ENCODE data around the gene MCMBP. TPM values are rescaled to one million over a fixed set of nuclear protein-coding genes. Genes with fewer than 3 reads are reported as not detected.

The MCMBP gene
- total RNA-seq, 1 donor from 2014 or later: 53.0 TPM

DNA sequence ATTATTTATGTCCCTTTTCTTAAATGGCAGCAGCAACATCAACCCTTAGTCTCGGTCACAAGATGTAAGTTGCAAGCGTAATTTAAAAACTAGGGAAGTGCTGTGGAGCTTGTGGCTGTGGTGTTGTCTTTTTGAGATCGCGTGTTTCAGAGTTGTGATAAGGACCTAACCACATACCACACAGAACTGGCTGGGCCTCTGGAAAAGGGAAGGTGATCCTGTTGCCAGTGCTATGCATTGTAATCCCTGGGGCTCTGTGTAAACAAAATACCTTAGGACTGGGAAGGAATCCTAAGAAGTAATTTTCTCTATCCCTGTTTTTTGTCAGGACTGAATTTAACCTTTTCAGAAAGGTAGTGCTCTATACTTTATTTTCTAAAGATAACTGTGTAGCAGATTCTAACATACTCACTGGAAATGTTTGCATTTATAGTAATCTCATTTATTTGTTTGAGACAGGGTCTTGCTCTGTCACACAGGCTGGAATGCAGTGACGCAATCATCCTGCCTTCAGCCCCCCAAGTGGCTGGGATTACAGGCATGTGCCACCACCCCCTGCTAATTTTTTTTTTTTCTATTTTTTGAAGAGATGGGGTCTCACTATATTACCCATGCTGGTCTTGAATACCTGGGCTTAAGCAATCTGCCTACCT is 86.4 kb downstream of the MCMBP start:
- no peak overlapping the region for H3K4me3 ChIP-seq
- no peaks in the 10 kb centered on the region for H3K9me3 ChIP-seq
- H3K27me3 ChIP-seq: no peaks in the 10 kb centered on the region
- no peaks in the 10 kb centered on the region for H3K36me3 ChIP-seq
- H3K4me1 ChIP-seq: no peaks in the 10 kb centered on the region
- no peak overlapping the region for H3K27ac ChIP-seq
- DNase-seq (ENCODE audit: extremely low spot score in 2 of 2): no peak
- no peak for TF ChIP-seq CTCF (IDR thresholded peaks at IDR 0.05)
- TF ChIP-seq POLR2A (IDR thresholded peaks at IDR 0.05): no peak
- TF ChIP-seq POLR2AphosphoS5 (IDR thresholded peaks at IDR 0.05; ENCODE audit: insufficient read depth in 1 of 2, low read depth in 1 of 2): no peak
- intact Hi-C loops (cut with DNase I): loop anchor here (5.0 kb wide), 1 partner anchor 409 kb away; no protein-coding TSS in a partner anchor

DNA sequence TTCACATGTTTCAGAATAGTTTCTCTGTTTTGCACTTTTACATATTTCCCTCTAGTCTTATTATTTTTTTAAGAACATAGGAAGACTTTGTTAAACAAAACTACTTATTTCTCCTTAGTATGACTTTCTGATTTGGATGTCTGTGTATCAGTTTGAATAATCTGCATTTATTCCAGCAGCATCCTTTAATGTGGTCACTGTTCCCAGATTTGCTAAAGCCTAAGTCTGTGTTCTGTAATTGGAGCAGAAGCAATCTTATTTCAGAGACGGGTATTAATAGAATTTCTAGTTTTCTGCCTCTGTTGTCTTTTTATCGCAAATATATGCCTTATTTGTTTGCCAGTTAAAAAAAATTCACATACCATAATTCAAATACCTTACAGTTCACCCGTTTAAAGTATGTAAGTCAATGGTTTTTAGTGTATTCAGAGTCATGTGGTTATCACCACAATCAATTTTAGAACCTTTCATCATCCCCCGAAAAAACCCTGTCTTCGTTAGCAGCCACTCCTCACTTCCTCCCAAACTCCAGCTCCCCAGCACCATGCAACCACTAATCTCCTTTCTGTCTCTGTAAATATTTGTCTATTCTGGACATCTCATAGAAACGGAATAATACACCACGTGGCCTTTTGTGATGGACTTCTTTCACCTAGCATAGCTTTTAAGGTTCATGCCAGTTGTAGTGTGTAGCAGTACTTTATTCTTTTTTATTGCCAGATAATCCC is 88.1 kb downstream of the MCMBP start:
- intact Hi-C loops (cut with DNase I): loop anchor here (5.0 kb wide), 1 partner anchor 407 kb away; no protein-coding TSS in a partner anchor
- no peaks in the 10 kb centered on the region for H3K4me1 ChIP-seq
- H3K4me3 ChIP-seq: no peak overlapping the region
- no peaks in the 10 kb centered on the region for H3K9me3 ChIP-seq
- TF ChIP-seq CTCF (IDR thresholded peaks at IDR 0.05): no peak
- TF ChIP-seq POLR2AphosphoS5 (IDR thresholded peaks at IDR 0.05; ENCODE audit: insufficient read depth in 1 of 2, low read depth in 1 of 2): no peak
- no peak for TF ChIP-seq POLR2A (IDR thresholded peaks at IDR 0.05)
- H3K36me3 ChIP-seq: no peaks in the 10 kb centered on the region
- no peak overlapping the region for H3K27ac ChIP-seq
- no peak for DNase-seq (ENCODE audit: extremely low spot score in 2 of 2)
- no peaks in the 10 kb centered on the region for H3K27me3 ChIP-seq

DNA sequence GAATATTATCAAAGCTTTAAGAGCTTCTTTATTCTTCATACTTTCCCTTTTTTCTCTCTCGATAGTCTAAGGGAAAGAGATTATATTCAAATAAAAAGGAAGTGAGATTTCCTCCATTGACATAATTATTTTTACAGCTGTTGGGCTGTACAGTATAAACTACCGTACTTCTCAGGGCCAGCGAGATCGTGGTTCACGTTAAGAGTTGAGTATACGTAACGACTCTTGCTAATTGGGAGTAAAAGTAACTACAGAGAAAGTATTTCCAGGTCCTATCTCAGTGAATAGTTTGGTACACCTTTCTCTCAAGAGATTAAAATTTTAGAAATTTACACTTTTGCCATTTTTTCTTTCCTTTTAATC is 89.0 kb downstream of the MCMBP start:
- Histone ChIP-seq H3K9me3 (no peaks in the 10 kb centered on the region), H3K27me3 (no peaks in the 10 kb centered on the region), H3K4me1 (no peaks in the 10 kb centered on the region), H3K36me3 (no peaks in the 10 kb centered on the region), H3K4me3 (no peak overlapping the region), H3K27ac (no peak overlapping the region)
- TF ChIP-seq POLR2AphosphoS5 (IDR thresholded peaks at IDR 0.05; ENCODE audit: insufficient read depth in 1 of 2, low read depth in 1 of 2) (no peak), POLR2A (IDR thresholded peaks at IDR 0.05) (no peak), CTCF (IDR thresholded peaks at IDR 0.05) (no peak)
- intact Hi-C loops (cut with DNase I): no loop called here
- DNase-seq (ENCODE audit: extremely low spot score in 2 of 2): no peak

GRCh38 chr10:119782981-119783664 is 89.5 kb downstream of the MCMBP start:
- intact Hi-C loops (cut with DNase I): no loop called here
- no peaks in the 10 kb centered on the region for H3K9me3 ChIP-seq
- no peak overlapping the region for H3K27ac ChIP-seq
- no peak overlapping the region for H3K4me3 ChIP-seq
- no peaks in the 10 kb centered on the region for H3K27me3 ChIP-seq
- H3K4me1 ChIP-seq: no peaks in the 10 kb centered on the region
- TF ChIP-seq CTCF (IDR thresholded peaks at IDR 0.05) (no peak), POLR2AphosphoS5 (IDR thresholded peaks at IDR 0.05; ENCODE audit: insufficient read depth in 1 of 2, low read depth in 1 of 2) (no peak)
- no peak for DNase-seq (ENCODE audit: extremely low spot score in 2 of 2)
- H3K36me3 ChIP-seq: no peaks in the 10 kb centered on the region

All from vagina (tissue), 2 donors.